Esophagus muscularis mucosa (tissue), 3 donors: ENCODE results near the gene DNM3.

Experiments used
- CTCF ChIP-seq, 3 experiments: fragments of 200-600 bp in 2 of 3; fragments of 450-650 bp in 1 of 3; sonication (generic) in 2 of 3; IDR thresholded peaks; one replicate each; pipeline ENCODE4 v1.5.1; 2017 to 2019; ENCODE audit warnings: antibody characterized with exemption in 3 of 3, mild to moderate bottlenecking in 2 of 3, moderate library complexity in 1 of 3
- POLR2A ChIP-seq: fragments of 450-650 bp; IDR thresholded peaks from one replicate; pipeline ENCODE4 v1.6.1; 2017; ENCODE audit warnings: antibody characterized with exemption, moderate library complexity, mild to moderate bottlenecking, low read depth
- POLR2AphosphoS5 ChIP-seq, 2 donors: sonication (generic); formaldehyde crosslinking; IDR thresholded peaks; one replicate each; pipeline ENCODE4 v1.6.1; 2017; ENCODE audit warnings: antibody characterized with exemption in 2 of 2

- no peak for TF ChIP-seq CTCF (IDR thresholded peaks at IDR 0.05)
- no peak for TF ChIP-seq POLR2AphosphoS5 (IDR thresholded peaks at IDR 0.05)
- TF ChIP-seq POLR2A = no peak
Measured at GRCh38 chr1:172141341-172141881, 300.1 kb downstream of the DNM3 start.
